Psoas muscle (tissue), 8 donors: ENCODE data around the gene SMIM13. TPM values are rescaled to one million over a fixed set of nuclear protein-coding genes. Genes with fewer than 3 reads are reported as not detected.
"Not testable (repeated sequence)": the region's sequence is repeated elsewhere in the genome, so short reads cannot be mapped to it uniquely, and the experiment has no call there.

Experiments used
- ATAC-seq, 4 donors: fragments of 200-7000 bp; cut with Tn5 transposase; one replicate each; pipeline ENCODE4 v1.9.1; 2020; ENCODE audit warnings: moderate library complexity in 3 of 4, mild to moderate bottlenecking in 2 of 4
- DNase-seq, 2 donors: peaks; one replicate each; pipeline ENCODE4 v3.0.0-alpha.2; 2020
- H3K27ac ChIP-seq: fragments of 200-600 bp; one replicate; pipeline ENCODE4 v1.8.0; 2022
- H3K27me3 ChIP-seq, 3 donors: fragments of 200-600 bp in 1 of 3; one replicate each; pipeline versions ENCODE4 v1.6.1 to v1.8.0; 2013 to 2022; ENCODE audit warnings: low read length in 2 of 3, mild to moderate bottlenecking in 2 of 3, moderate library complexity in 1 of 3; ENCODE audit not compliant: insufficient read depth in 3 of 3
- H3K36me3 ChIP-seq, 2 donors: fragments of 200-600 bp in 1 of 2; one replicate each; pipeline versions ENCODE4 v1.6.1 to v1.8.0; 2013 to 2022; ENCODE audit warnings: low read depth in 1 of 2, mild to moderate bottlenecking in 1 of 2, moderate library complexity in 1 of 2; ENCODE audit not compliant: insufficient read depth in 1 of 2
- H3K4me1 ChIP-seq: fragments of 200-600 bp; one replicate; pipeline ENCODE4 v1.8.0; 2022
- H3K4me3 ChIP-seq: fragments of 200-600 bp; one replicate; pipeline ENCODE4 v1.8.0; 2022; ENCODE audit warnings: mild to moderate bottlenecking
- H3K9me3 ChIP-seq: fragments of 200-600 bp; one replicate; pipeline ENCODE4 v1.8.0; 2022
- WGBS, 3 donors: extraction: QIAGEN DNeasy Blood & Tissue Kit; methylation state at CpG; one replicate each; pipeline versions ENCODE4 v1.1.6 to v1.1.7; 2013; 5-methylcytosine and 5-hydroxymethylcytosine counted together
- intact Hi-C, 2 donors: fragments of 100-400 bp; cut with DNase I; formaldehyde crosslinking; loops; one replicate each; pipeline versions ENCODE4 v1.11.0 to v1.14.2; 2022
- polyA plus RNA-seq, 3 donors: library from polyadenylated mRNA; stranded (reverse); fragments of 200-250 nt; gene quantifications; one replicate each; pipeline ENCODE4 v1.2.3, GENCODE V29; 2013
- total RNA-seq, 4 donors: library from RNA; stranded (reverse); fragmentation: NEBNext Ultra II Directional in 2 of 4; extraction: Animal tissue kit (Norgen Biotek cat#: 25700) in 2 of 4; gene quantifications; one replicate each; pipeline versions ENCODE4 v1.2.1 to v1.2.4, GENCODE V29; 2021 to 2023
- TF ChIP-seq, protein P1 (sequence below): fragments of 200-600 bp; IDR thresholded peaks from one replicate; pipeline ENCODE4 v1.8.0; 2022; ENCODE audit warnings: antibody characterized with exemption
- donor health status: healthy with polysubstance abuse.
- donor health status: DM: no; HTN: no; CAD: no; lungs with moderate emphysema.
- donor health status: Bipolar disorder and iron deficiency.
- donor health status: healthy.
- donor health status: DM: yes; HTN: yes; CAD: no.
- donor health status: DM: no; HTN: no; CAD: no.
- donor health status: DM: no; HTN: no; CAD: no.
- donor health status: DM: yes; HTN: yes; CAD: no.

Gene SMIM13
- total and polyA plus RNA-seq, 7 donors = 5.6 to 19.1 (median 10.5) TPM

DNA sequence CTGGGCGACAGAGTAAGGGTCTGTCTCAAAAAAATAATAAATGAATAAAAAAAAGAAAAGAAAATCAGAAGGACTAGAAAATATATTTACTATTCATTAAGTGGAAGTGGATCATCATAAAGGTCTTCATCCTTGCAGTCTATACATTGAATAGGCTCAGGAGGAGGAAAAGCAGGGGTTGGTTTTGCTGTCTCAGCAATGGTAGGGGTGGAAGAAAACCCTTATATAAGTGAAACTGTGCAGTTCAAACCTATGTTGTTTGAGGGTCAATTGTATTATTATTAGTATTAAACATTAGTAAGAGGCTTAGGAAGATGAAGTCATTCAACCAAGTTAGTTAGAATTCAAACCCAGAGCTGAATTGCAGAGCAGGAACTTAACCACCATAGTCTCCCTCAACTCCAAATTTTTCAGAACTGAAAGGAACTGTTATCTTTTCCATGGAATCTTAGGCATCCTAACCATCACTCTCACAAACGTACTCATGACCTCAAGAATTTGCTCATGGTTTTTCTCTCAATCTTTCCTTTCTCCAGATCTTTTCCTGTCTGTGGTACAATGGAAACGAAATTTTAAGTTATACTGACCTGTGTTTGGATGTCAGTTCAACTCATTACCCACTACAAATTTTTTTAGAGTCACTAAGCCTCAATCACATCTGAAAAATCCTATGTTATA lies 7.7 kb upstream of the SMIM13 start:
- ATAC-seq (no peak), DNase-seq (no peak)
- H3K9me3 ChIP-seq = no peaks in the 10 kb centered on the region
- no peaks in the 10 kb centered on the region for H3K36me3 ChIP-seq
- no peaks in the 10 kb centered on the region for H3K27me3 ChIP-seq
- WGBS, 3 donors = 53 to 58% (median 58%) methylated on average over 3 of the region's 3 CpGs
- intact Hi-C loops = no loop called here
- no peaks in the 10 kb centered on the region for H3K4me1 ChIP-seq
- TF ChIP-seq, protein P1, sequence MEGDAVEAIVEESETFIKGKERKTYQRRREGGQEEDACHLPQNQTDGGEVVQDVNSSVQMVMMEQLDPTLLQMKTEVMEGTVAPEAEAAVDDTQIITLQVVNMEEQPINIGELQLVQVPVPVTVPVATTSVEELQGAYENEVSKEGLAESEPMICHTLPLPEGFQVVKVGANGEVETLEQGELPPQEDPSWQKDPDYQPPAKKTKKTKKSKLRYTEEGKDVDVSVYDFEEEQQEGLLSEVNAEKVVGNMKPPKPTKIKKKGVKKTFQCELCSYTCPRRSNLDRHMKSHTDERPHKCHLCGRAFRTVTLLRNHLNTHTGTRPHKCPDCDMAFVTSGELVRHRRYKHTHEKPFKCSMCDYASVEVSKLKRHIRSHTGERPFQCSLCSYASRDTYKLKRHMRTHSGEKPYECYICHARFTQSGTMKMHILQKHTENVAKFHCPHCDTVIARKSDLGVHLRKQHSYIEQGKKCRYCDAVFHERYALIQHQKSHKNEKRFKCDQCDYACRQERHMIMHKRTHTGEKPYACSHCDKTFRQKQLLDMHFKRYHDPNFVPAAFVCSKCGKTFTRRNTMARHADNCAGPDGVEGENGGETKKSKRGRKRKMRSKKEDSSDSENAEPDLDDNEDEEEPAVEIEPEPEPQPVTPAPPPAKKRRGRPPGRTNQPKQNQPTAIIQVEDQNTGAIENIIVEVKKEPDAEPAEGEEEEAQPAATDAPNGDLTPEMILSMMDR = no peak
- no peak overlapping the region for H3K4me3 ChIP-seq
- H3K27ac ChIP-seq = no peak overlapping the region

DNA sequence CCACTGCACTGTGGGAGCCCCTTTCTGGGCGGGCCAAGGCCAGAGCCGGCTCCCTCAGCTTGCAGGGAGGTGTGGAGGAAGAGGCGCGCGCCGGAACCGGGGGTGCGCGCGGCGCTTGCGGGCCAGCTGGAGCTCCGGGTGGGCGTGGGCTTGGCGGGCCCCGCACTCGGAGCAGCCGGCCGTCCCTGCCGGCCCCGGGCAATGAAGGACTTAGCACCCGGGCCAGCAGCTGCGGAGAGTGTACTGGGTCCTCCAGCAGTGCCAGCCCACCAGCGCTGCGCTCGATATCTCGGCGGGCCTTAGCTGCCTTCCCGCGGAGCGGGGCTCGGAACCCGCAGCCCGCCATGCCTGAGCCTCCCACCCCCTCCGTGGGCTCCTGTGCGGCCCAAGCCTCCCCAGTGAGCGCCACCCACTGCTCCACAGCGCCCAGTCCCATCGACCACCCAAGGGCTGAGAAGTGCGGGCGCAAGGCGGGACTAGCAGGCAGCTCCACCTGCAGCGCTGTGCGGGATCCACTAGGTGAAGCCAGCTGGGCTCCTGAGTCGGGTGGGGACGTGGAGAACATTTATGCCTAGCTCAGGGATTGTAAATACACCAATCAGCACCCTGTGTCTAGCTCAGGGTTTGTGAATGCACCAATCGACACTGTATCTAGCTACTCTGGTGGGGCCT lies 6.4 kb upstream of the SMIM13 start:
- 86 to 97% (median 88%) methylated on average over 37 to 47 of the region's 47 CpGs for WGBS, 3 donors

DNA sequence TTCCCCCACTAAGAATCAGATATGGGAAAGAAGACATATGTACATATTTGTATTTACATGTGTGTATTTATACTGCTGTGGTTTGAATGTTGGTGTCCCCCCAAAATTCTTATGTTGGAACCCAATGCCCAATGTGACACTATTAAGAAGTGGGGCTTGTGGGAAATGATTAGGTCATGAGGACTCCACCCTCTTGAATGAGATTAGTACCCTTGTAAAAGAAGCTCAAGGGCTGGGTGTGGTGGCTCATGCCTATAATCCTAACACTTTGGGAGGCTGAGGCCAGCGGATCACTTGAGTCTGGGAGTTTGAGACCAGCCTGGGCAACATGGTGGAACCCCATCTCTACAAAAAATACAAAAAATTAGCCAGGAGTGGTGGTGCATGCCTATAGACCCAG lies 3.9 kb upstream of the SMIM13 start:
- Histone ChIP-seq H3K27ac (no peak overlapping the region), H3K9me3 (no peaks in the 10 kb centered on the region), H3K36me3 (no peaks in the 10 kb centered on the region), H3K4me1 (peaks cover 4% of the 10 kb centered on the region), H3K27me3 (no peaks in the 10 kb centered on the region), H3K4me3 (no peak overlapping the region)
- intact Hi-C loops = no loop called here
- ATAC-seq (no peak), DNase-seq (no peak)
- TF ChIP-seq, protein P1 = no peak
- 86 to 100% (median 94%) methylated on average over 1 of the region's 1 CpG for WGBS, 3 donors

More for the DNA sequence above, 6.4 kb upstream of the SMIM13 start:
- ATAC-seq, intact Hi-C loops, H3K4me3 ChIP-seq, H3K27ac ChIP-seq, H3K9me3 ChIP-seq, H3K36me3 ChIP-seq, DNase-seq, H3K4me1 ChIP-seq, H3K27me3 ChIP-seq: not testable (repeated sequence)

DNA sequence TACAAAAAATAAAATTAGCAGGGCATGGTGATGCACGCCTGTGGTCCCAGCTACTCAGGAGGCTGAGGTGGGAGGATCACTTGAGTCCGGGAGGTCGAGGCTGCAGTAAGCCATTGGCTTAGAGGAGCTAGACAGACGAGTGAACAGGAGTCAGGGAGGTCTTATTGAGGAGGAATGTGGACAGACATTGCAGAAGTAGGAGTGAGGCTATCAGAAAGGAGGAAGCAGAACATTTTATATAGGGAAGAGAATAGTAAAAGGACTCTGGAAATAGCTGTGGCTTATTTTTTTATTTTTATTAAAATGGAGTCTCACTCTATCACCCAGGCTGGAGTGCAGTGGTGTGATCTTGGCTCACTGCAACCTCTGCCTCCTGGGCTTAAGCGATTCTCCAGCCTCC lies 2.5 kb upstream of the SMIM13 start:
- H3K36me3 ChIP-seq, H3K27me3 ChIP-seq, H3K4me3 ChIP-seq, intact Hi-C loops, H3K27ac ChIP-seq, DNase-seq, H3K9me3 ChIP-seq, ATAC-seq: not testable (repeated sequence)
- 88 to 95% (median 89%) methylated on average over 5 of the region's 5 CpGs for WGBS, 3 donors
- peaks cover 18% of the 10 kb centered on the region for H3K4me1 ChIP-seq

DNA sequence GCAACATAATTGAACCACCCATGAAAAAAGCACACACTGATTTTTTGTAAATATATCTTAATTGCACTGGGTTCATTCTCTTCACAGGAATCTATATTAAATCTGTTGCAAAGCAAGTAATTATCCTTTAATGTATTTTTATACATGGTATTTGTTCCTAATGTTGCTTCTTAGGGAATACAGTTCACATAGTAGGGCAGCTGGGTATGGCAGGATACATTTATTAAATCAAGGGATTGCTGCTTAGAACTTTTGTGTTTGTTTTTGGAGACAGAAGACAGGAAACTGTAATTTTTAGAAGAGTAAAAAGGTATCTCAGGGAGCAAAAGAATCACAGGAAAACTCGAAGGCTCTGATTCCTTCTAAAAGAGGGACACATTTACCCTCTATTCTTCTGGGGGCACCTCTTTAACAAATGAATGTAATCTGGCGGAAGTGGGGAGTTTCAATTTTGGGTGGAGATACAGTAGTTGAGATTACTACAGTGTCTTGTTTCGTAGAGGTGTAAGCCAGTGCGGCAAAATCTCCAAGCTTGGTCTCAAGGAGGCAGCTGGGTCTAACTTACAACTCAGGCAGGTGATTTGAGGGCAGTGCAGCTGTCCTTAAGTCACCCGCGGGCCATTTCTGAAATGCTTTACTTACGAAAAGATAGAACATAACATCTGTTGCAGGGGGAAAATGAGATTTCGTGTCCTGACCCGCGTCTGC lies 812 bp upstream of the SMIM13 start:
- Histone ChIP-seq H3K27me3 (no peaks in the 10 kb centered on the region), H3K4me1 (peaks cover 18% of the 10 kb centered on the region), H3K36me3 (peaks cover 0 to 5% of the 10 kb centered on the region in 2 donors), H3K4me3 (peak overlapping the region; percentile 88), H3K9me3 (no peaks in the 10 kb centered on the region), H3K27ac (peak overlapping the region; percentile 92)
- DNase-seq (no peak), ATAC-seq (peak; percentile 19 to 49 (median 38))
- TF ChIP-seq, protein P1 = no peak
- intact Hi-C loops = no loop called here
- WGBS, 3 donors = 4 to 5% (median 4%) methylated on average over 10 of the region's 10 CpGs
